G401 (cell line): ENCODE results near the gene CDK4. TPM values are rescaled to one million over a fixed set of nuclear protein-coding genes. Genes with fewer than 3 reads are reported as not detected.
A peak's percentile ranks its signal among the peaks of the same experiment; 100 is the strongest.

Experiments used
- DNase-seq: peaks from one replicate; pipeline ENCODE4 v3.0.0-alpha.2; 2015; ENCODE audit warnings: low spot score
- in situ Hi-C: cut with HindIII; loops from 2 replicates; pipeline ENCODE4 v1.10.0; 2016; ENCODE audit warnings: low sequenced_read_pairs, mixed read lengths
- total RNA-seq: library from RNA; depleted of rRNA; stranded (reverse); fragments of >200 nt; shearing (Covaris generic); gene quantifications from 2 replicates; pipeline ENCODE4 v1.2.3, GENCODE V29; 2014

Gene CDK4
- total RNA-seq, 1 experiment from 2014 or later, result 721 TPM

DNA sequence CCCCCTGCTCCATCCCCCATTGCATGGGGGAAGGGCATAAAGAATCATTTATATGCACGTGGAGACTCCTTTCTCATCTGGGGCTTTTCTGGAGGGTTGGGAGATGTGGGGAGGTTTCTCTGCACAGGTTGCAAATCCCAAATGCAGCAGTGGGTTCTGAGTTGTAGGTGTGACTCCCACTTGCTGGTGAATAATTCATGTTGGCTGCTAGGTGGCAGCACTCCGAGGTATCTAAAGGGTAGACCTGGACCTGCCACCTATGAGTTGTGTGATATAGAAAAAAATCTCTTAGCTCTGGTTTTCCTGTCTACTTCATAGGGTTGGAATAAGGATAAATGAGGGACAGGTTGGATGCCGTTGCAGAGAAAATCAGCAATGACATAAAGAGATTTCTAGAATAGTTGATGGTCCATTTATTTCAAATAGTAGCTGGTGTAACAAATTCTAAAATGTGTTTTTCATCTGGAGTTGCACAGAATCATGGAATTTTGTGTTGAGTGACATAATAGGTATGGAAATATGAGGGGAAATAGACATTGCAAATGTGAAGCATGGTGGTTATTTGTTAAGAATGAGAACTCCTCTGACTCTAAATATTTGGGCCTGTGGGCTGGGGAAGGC is 7.4 kb upstream of the CDK4 start:
- in situ Hi-C loops, result no loop called here
- peak; percentile 51 for DNase-seq

DNA sequence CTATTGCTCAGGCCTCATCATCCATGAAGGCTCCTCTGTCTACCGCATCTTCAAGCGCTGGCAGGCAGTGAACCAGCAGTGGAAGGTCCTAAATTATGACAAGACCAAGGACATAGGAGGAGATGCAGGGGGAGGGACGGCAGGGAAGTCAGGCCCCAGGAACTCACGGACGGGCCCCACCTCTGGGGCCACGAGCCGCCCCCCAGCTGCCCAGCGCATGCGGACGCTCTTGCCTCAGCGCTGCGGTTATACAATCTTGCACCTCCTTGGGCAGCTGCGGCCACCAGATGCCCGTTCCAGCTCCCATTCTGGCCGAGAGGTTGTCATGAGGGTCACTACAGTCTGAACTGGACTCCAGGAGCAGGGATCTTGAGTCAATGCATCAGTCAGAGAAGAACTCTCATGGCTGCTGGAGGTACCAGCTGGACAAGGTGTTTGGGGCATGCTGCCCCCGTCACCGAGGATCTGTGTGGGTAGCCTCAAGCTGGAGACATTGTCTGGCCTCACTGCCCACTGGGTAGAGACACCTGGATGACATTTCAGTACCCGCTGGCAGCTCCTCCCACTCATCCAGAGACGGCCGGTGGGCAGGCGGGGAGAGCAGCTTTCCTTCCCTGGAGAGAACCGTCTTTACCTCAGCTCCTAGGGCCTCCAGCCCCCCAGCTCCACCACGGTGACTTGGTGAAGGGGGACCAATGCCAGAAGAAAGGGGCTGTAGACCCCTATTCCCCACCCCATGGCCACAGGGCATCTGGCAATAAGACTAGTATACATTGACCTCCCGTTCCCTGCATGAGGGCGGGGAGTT is 6.6 kb upstream of the CDK4 start:
- in situ Hi-C loops, result no loop called here
- no peak for DNase-seq

DNA sequence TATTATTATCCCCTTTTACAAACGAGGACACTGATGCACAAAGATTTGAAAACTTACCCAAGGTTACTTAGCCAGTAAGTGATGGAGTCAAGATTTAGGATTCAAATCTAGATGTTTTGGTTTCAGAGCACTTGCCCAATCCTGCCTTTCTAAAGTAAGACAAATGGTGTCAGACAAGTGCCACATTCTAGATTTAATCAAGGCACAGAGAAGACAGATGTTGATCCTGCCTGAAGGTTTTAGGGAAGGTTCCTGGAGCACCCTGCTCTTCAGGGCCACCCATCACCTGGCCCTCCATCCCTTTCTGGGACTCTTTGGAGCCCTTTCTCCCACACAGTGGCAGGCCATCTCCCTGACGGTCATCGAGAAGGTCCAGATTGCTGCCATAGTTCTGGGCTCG is 5.7 kb upstream of the CDK4 start:
- in situ Hi-C loops, result no loop called here
- no peak for DNase-seq

DNA sequence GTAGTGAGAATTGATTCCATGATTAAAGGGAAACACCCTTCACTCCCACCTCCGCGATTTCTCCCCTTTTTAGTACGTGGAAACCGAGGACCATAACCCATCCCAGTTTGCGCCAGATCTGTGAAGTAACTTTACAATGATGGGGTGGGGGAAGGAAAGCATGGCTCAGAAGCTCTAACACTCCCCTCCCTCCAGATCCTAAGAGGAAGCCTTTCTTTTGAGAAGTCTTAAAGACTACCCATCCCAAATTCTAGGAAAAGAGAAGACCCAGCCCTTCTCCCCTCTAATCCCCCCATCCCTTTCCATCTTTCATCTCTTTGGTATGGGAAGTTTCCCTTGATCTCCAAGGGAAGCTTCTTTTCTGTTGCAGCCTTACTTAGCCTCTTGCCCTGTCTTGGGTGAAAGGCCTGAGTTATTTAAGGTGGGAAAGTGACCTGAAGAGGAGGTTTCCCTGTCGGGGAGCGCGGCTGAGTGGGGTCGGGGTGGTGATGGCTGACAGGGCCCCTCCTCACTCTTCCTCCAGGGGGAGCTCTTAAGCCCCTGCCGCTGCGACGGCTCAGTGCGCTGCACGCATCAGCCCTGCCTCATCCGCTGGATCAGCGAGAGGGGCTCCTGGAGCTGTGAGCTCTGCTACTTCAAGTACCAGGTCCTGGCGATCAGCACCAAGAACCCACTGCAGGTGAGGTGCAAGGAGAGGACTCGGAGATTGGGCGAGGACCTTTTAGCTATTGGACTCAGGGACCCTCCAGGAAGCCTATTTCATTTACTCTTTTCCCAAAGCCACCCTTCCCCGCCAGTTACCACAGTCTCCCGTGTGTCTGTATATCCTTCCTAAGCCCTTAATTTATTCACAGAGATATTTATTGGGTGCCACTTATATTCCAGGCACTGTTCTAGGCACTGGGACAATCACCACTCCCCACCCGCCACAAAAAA is 4.6 kb upstream of the CDK4 start:
- peak; percentile 15 for DNase-seq

DNA sequence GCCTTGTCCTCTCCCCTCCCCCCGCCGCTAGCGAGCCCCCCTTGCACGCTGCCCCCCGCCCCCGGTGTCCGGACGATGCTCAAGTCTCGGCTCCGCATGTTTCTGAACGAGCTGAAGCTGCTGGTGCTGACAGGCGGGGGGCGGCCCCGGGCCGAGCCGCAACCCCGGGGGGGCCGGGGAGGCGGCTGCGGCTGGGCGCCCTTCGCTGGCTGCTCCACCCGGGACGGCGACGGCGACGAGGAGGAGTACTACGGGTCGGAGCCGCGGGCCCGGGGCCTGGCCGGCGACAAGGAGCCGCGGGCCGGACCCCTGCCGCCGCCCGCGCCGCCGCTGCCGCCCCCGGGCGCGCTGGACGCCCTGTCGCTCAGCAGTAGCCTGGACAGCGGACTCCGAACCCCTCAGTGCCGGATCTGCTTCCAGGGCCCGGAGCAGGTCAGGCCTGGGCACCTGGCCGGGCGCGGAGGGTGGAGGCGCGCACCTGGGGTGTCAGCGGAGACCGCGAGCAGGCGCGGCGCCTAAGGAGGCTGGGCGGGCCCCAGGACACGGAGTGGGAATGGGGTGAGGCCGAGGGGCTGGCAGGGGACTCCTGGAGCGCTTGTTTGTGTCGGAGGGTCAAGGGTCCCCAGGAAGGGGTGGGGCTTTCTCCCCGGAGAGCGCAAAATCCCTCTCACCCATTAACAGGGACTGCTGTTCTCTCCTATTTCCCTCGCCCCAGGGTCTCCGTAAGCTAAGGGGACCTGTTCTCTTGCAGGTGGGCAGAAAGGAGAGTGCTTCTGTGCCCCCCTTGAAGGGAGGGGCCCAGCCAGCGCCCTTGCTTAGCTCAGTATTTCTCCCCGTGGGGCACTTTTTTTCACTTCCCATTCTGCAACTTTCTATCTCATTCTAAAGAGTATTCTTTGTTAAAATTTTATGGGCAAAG is 3.6 kb upstream of the CDK4 start:
- DNase-seq, result peak; percentile 28
- in situ Hi-C loops, result no loop called here

More for the DNA sequence above, 4.6 kb upstream of the CDK4 start:
- in situ Hi-C loops, result no loop called here

DNA sequence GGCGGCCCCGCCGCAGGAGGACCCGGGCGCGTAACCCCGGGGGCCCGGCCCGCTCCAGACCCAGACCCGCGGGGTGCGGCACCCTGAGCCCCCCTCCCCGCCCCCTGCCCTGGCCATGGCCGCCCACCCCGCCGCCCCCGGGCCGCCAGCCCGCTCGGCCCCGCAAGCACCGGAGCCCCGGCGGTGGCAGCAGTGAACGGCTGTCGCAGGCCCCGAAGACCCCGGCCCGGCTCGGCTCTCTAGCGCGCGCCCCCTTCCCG is 3.0 kb upstream of the CDK4 start:
- no peak for DNase-seq
- in situ Hi-C loops, result no loop called here

DNA sequence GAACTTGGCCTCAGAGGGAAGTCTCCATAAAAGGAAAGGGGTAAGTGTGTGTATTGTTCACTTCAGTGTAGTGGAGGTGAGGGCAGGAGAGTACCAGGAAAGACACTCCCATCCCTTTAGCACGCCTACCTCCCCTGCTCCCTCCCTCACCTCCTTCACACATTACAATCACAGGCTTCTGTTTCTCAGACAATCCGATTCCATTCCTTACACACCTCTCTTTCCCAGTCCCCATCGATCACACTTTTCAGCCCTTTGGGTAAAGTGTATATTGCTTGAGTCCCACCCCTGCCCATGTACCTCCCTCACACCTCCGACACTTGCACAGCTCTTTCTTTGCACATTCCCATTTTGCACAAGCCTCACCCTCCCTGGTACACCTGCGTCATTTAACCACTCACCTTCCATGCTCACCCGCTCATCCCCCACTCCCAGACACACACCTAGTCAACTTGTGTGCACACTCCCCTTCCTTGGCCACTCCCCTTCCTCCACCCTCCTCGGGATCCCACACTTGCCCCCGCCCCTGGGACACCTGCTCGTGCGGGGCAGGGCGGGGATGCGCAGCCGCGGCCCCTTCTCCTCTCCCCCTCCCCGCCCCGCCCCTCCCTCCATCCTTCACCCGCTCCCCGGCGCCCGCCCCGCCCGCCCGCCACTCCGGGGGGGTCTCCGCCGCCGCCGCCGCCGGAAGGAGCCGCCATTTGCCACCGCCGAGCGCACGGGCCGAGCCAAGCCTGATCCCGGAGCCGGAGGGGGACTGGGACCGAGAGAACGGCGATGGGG is 2.5 kb upstream of the CDK4 start, which contains the start of gene MARCHF9:
Gene MARCHF9 (plus strand): TSS at position 693 of the 783 bp plus-strand sequence. CDS start 426 bp downstream, outside the sequence.
- DNase-seq, result peak; percentile 85
- in situ Hi-C loops, result no loop called here

DNA sequence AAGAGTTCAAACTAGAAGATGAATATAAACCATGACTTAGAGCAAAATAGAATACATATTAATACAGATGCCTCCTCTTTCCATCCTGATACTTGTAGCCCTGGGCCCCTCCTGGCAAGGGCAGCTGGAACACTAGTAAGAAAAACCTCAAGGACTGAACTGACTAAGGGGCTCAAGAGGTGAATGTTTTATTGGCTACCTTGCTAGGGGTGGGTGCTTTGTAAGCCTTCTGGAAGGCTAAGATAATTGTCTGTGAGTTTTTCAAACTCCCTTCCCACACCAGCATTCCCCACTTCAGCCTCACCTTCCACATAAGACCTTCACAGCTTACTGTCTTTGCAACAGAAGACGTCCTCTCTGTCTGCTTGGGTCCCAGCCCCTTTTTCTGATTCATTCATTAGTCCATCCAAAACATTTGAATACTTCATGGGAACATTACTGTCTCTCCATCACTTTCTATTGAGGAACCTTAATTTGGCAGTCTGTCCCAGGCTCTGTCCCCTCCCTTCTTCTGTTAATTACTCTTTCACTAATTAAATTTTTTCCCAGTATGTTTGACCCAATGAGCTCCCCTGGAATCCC is 1.7 kb upstream of the CDK4 start:
- in situ Hi-C loops, result no loop called here
- peak; percentile 2 for DNase-seq

DNA sequence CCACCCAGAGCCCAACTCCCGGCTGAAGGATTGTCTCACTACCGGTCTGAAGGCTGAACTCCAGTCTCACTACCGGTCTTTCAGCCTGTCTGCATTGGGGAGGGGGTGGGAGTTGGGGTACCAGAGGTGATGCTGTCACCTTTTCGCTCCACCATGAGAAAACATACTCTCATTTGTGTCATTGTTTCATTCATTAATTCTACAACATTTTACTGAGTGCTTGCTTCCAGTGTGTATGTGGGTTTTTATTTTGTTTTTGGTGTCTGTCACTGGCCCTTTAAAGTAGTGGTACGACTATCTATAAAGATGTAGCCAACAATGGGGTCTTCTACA is 524 bp upstream of the CDK4 start:
- DNase-seq, result no peak
- in situ Hi-C loops, result no loop called here

DNA sequence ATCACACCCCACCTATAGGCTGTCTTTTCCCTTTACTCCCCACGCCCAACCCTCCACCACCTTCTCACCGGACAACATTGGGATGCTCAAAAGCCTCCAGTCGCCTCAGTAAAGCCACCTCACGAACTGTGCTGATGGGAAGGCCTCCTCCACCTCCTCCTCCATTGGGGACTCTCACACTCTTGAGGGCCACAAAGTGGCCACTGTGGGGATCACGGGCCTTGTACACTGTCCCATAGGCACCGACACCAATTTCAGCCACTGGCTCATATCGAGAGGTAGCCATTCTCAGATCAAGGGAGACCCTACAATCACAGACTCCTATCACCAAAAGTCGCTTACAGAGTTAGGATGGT is 700 bp downstream of the CDK4 start:
- DNase-seq, result no peak
- in situ Hi-C loops, result no loop called here

DNA sequence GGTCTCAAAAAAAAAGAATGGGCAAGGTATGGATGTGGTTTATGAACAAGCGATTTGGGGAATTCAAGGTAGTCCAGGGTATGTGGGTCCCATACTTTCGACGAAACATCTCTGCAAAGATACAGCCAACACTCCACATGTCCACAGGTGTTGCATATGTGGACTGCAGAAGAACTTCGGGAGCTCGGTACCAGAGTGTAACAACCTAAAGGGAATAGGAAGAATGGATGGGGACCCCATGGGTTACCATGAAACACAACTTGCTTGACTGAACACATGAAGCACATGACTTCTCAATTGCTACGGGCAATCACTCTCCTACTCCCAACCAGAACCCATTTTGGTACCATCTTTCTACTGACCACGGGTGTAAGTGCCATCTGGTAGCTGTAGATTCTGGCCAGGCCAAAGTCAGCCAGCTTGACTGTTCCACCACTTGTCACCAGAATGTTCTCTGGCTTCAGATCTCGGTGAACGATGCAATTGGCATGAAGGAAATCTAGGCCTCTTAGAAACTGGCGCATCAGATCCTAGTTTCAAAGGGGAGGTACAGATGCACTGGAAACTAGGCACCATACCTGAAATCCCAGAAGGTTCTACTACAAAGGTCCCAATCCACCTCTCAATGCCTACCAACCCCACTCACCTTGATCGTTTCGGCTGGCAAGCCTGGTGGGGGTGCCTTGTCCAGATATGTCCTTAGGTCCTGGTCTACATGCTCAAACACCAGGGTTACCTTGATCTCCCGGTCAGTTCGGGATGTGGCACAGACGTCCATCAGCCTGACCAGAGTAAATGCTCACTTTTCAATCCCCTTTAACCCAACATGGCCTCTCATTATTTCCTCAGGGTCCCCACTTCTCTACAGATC is 1.3 kb downstream of the CDK4 start:
- peak; percentile 5 for DNase-seq
- in situ Hi-C loops, result no loop called here

DNA sequence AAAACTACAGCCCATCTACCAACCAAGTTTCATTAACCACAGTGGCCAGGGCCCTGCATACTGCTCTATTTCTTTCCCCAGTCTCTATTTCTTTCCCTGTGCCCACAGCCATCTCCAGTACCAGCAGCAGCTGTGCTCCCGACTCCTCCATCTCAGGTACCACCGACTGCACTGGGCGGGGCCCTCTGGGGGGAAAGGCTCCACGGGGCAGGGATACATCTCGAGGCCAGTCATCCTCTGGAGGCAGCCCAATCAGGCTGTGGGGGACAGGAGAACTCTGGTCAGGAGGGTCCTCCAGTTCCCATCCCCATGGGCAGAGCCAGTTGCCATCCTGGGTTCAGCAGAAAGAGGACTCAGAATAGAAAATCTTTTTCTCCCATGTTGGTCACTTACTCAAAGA is 3.0 kb downstream of the CDK4 start:
- no peak for DNase-seq
- in situ Hi-C loops, result no loop called here

DNA sequence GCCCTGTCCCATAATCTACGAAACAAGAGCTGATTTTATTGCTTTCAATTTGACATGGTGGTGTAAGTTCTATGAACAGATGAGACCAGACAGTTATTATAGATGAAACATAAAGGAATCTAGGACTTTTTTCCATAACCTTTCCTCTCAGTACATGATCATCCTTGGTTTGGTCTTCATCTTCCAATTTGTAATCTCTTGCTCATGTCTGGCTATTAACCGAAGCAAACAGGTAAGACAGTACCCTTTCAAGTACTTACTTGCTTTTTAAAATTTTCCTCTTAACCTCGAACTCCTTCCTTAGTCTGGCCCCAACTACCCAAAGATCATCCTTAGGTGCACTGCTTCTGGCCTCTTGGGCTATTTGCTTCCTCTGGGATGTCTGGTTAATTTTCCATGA is 6.1 kb downstream of the CDK4 start:
- peak; percentile 3 for DNase-seq
- in situ Hi-C loops, result no loop called here

DNA sequence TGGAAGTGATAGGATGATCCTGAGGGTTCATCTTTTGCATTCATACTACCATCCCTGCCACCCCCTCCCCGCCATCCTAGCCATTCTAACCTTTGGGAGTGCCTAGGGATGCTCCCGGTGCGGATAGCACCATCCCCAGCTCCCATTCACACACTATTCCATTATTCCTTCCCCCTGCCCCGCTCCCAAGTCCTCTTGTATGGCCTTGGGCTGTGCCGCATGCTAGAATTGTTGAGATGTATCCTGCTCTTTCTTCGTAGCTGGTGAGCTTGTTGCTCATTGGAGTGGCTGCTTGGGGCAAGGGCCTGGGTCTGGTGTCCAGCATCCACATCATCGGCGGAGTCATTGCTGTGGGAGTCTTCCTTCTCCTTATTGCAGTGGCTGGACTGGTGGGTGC is 6.6 kb downstream of the CDK4 start:
- in situ Hi-C loops, result no loop called here
- DNase-seq, result peak; percentile 34

DNA sequence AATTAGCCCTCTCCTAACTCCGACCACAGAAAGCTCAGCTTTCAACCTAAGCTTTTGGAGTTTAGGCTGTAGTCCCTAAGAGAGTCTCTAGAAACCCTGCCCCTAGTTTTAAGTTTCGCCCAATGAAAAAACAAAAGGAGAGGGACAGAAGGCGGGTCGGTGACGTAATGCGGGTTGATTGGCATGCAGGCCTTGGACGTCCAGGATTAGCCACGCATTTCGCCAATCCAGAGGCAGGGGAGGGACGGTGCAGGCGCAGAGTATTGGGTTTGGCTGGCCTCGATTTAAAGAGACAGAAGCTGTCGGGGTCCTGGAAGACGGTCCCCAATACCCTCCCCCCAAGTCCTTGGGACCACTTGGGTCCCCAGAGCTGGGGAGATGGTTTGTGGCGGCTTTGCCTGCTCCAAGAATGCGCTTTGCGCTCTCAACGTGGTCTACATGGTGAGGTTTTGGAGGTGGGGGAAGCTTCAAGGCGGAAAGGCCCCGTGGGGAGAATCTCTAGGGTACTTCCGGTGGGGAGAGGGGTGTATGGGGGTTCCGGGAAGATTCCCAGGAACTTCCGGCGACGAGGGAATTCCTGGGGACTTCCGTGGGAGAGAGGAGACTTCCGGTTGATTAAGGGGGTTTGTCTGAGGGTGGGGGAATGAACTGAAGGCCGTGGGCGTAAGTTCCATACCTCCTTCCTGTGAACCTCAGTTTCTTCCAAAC is 7.2 kb downstream of the CDK4 start, which contains the start of gene TSPAN31:
Gene TSPAN31 (plus strand): TSS at position 263 of the 708 bp plus-strand sequence. CDS start 116 bp downstream, at position 379.
- peak; percentile 100 for DNase-seq

DNA sequence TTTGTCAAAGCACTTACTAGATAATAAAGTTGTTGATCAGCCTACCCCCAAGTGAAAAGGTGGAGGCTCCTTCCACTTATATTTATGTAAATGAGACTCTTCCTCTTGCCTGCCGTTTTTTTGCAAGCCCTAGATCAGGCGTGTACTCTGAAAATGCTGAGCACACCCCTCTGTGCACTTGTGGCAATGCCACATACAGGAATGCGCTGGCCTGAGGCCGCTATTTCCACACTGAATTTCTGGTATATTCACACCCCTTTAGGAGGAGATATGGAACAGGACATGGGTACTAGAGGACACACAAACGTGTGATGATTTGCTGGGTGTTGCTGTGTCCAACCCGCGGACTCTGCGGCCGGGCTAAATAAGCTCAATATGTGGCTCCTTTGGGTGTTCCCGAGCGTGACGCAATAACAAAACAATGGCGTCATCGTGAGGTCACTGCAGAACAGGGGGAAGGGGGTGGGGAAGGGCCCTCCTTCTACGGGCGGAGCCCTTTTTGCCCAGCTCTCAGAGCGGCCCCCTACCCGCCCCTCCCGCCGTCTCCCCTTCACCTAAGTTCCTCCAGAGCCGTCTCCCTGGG is 7.8 kb downstream of the CDK4 start:
- in situ Hi-C loops, result no loop called here
- no peak for DNase-seq

More for the DNA sequence above, 7.2 kb downstream of the CDK4 start, which contains the start of gene TSPAN31:
- in situ Hi-C loops, result no loop called here
